Measurements from ENCODE around the gene WNT7B.

- no peak for TF ChIP-seq CREB5 (CRISPR knock-in tag; IDR thresholded peaks at IDR 0.05; ENCODE audit: low read depth)
- TF ChIP-seq ESRRG (CRISPR knock-in tag; IDR thresholded peaks at IDR 0.05), result no peak
- no peak for TF ChIP-seq RARB (CRISPR knock-in tag; IDR thresholded peaks at IDR 0.05)
- no peak for TF ChIP-seq POU6F1 (CRISPR knock-in tag; IDR thresholded peaks at IDR 0.05; ENCODE audit: borderline replicate concordance, low read depth)
- TF ChIP-seq ZC3H10 (CRISPR knock-in tag; IDR thresholded peaks at IDR 0.05), result no peak
- TF ChIP-seq PATZ1 (CRISPR knock-in tag; IDR thresholded peaks at IDR 0.05; ENCODE audit: borderline replicate concordance), result no peak
- TF ChIP-seq ZFP30 (CRISPR knock-in tag; IDR thresholded peaks at IDR 0.05), result no peak
- TF ChIP-seq PPARA (CRISPR knock-in tag; IDR thresholded peaks at IDR 0.05; ENCODE audit: borderline replicate concordance), result no peak
Measured at GRCh38 chr22:45877651-45878050, 99.3 kb downstream of the WNT7B start.
